Left renal pelvis (tissue), 4 donors: ENCODE results near the gene VAV2. TPM values are rescaled to one million over a fixed set of nuclear protein-coding genes. Genes with fewer than 3 reads are reported as not detected.

Experiments
- DNase-seq, 4 donors: peaks; one replicate each; pipeline ENCODE4 v3.0.0-alpha.2; 2013; ENCODE audit warnings: low read depth in 4 of 4, low spot score in 3 of 4
- polyA plus RNA-seq, 4 donors: library from polyadenylated mRNA; unstranded; fragments of 120-200 nt; gene quantifications; one replicate each; pipeline ENCODE4 v1.2.1, GENCODE V29; 2013; ENCODE audit not compliant: insufficient read length in 4 of 4

Gene VAV2
- polyA plus RNA-seq, 4 donors, result 14.7 to 47.1 (median 34.7) TPM

DNA sequence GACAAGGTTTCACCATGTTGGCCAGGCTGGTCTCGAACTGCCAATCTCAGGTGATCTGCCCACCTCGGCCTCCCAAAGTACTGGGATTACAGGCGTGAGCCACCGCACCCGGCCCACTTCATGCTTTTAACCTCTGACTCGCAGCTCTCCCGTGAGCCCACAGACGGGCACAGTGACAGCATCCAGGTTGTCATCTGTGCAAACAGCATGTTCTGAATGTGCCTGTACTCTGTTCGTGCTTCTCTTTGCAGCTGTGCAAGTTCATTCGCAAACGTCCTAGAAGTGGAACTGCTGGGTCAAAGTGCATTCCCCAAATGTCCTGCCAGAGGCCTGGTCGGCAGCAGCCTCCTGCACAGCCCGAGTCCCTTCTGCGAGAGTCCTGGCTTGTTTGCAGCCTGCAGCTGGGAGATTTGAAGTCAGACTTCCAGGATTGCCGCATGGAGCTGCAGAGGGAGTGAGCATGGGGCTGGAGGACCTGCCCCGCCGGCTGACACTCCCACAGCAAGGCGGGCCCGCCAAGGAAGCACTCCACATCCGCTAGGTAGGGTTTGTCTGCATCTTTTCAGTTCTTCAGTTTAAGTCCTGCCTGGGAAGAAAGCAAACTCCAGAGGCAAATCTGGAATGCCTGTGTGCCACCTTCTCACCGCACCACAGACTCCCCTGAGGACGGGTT is 36.6 kb upstream of the VAV2 start:
- DNase-seq, result no peak

DNA sequence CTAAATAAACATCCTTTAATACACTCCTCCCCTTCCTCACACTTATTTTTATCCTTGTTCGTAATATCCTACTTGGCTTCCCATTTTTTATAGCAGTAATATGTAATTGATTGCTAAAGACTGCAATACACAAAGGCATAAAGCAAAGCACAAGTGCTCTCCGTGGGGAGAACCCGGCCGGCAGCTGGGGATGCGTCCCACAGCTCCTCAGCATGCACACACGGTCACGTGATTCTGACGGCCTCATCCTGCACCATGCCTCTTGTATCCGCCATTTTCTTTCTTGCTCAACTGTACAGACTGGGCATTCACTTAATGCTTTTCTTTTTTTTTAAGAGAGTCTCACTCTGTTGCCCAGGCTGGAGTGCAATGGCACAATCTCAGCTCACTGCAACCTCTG is 36.0 kb upstream of the VAV2 start:
- no peak for DNase-seq

DNA sequence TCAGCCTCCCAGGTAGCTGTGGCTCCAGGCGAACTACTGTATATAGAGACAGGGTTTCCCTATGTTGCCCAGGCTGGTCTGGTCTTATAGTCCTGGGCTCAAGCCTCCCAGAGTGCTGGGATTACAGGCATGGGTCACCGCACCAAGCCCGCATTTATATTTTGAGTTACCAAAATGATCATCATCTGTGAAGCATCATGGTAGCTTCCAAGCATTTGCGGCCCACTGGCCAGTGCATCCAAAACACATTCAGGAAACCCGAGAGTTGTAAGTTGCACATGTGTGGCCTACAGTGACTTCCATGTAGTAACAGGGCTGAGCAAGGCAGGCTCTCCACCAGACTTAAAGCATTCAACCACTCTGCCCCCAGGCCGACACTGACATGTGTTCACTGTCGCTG is 35.4 kb upstream of the VAV2 start:
- no peak for DNase-seq

DNA sequence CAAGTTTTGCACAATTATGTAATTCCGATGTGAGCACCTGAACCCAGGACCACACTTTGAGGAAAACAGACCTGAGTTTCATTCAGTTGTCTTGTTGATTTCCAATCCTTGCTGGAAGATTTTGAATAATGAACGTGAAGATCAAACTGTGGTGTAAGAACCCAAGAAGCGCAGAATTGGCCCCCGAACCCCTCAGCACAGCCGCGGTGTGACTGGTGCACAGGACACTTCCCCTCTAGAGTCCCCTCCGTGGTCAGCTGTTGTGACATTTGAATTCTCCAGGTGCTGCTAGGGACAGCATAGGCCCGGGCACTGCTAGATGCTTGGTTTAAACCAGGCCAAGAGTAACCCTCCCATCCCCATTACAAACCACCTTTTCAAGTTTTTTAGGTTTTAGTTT is 34.9 kb upstream of the VAV2 start:
- DNase-seq, result no peak

DNA sequence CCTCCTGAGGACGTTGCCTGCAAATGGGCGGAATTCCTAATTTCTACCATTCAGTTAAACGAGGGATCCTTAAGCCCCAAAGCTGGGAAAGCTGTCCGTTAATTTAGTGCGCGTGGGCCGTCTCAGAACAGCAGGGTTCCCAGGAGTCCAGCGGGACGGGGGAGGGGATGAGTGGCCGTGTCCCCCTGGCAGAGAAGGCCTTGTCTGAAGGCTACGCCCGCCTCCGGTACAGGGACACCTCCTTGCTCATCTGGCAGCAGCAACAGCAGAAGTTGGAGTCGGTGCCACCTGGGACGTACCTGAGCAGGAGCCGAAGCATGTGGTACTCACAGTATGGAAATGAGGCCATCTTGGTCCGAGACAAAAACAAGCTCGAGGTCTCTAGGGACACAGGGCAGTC is 34.5 kb upstream of the VAV2 start:
- DNase-seq, result no peak

DNA sequence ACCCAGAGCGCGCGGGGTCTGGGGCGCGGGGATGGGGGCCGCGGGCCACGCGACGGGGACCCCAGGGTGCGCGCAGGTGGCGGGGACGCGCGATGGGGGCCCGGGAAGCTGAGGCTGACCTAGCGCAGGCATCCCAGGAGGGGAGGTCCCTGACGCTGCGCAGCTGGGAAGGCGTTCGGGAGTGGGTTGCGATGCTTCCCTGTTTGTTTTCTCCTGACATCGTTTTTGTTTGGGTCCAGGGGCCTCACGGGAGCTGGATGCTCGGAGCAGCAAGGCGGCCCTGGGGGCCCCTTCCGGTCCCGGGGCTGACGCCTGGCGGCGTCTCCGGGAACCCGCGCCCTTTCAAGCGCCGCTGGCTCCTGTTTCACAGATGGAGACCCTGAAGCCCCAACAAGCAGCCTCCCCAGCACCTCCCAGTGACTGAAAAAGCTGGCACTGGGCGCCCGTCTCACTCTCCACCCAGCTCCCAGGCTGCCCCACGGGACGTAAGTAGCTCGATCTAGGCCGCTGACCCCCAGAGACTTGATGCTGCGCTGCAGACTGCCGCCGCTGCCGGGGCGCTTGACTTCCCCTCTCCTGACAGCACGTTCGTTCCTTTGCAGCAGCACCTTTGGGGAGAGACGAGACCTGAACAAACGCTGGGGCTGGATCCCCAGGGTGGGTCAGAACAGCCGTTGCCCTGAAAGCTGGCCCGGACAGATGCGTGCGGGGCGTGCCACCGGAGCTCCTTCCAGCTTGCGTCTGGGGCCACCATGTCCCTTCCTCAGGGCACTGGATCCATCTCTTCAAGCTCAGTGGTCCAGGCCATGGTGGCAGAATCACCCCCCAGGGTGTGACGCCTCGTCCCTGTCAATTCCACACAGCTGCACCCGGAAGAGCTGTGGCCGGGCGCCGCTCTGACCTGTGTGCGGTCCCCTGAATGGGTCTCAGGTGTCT is 33.8 kb upstream of the VAV2 start:
- peak in 1 of 4 donors; percentile 18 for DNase-seq

DNA sequence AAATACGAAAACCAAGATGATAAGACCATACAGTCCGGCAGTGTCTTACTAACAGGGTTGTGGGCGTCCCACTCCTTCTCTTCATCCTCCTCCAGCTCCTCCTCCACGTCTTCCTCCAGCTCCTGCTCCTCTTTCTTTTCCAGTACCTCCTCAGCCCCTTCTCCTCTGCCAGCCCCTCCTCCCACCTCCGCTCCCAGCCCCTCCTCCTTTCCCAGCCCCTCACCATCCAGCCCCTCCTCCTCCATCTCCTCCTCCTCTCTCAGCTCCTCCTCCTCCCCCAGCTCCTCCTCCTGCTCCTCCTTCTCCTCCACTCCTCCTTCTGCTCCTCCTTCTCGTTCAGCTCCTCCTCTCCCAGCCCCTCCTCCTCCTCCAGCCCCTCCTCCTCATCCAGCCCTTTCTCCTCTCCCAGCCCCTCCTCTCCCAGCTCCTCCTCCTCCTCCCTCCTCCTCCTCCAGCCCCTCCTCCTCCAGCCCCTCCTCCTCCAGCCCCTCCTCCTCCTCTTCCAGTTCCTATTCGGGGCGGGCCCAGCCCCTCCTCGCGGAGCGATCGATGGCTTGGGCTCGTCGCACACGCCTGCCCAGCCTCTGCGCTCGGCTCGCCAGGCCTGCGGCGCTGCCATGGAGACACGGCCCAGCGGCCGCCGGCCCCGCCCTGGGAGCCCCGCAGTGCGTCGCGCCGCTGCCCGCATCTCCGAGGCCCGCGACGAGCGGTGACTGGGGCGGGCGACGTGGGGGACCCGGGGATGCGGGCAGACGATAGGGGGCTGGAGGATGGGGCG is 32.9 kb upstream of the VAV2 start, which contains the start of gene BRD3OS:
Gene BRD3OS, plus strand, starts transcription at position 654 of the 778 bp plus-strand sequence. CDS start 1,267 bp downstream, outside the sequence.
- peak; percentile 99 to 100 (median 99) for DNase-seq

DNA sequence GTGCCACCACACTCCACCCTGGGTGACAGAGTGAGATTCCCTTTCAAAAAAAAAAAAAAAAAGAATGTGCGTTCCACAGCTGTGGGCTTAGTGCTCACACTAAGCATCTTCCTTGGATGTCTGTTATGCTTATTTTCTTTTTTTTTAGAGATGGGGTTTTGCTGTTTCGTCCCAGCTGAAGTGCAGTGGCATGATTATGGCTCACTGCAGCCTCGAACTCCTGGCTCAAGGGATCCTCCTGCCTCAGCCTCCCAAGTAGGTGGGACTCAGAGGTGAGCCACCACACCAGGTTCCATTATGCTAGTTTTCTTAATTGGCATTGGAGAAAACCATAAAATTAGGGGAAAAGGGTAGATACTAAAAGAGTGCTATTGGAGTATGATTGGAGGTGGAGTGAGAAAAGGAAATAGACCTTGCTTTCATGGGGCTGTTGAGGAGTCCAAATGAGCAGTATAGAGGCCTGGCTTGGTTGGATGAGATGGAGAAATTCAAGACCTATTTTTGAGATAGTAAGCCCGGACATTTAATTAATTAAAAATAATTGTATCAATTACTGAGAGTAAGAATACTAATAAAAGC is 32.2 kb upstream of the VAV2 start:
- no peak for DNase-seq

DNA sequence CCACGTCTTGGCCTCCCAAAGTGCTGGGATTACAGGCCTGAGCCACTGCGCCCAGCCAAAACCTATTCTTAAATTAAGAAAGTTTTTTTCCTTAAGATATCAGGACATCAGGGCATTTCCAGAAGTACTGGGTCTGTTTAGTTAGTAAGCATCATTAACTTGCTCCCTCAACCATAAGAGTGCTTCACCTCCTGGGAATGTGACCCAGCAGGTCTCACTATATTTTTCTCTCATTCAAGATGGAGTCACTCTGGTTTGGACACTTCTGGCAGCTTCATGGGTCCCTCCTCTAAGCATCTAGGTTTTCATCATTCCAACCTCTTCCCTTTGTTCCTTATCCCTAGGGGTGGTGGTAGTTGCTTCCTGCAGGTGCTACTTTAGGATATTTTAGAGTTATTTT is 22.8 kb upstream of the VAV2 start:
- DNase-seq, result no peak

DNA sequence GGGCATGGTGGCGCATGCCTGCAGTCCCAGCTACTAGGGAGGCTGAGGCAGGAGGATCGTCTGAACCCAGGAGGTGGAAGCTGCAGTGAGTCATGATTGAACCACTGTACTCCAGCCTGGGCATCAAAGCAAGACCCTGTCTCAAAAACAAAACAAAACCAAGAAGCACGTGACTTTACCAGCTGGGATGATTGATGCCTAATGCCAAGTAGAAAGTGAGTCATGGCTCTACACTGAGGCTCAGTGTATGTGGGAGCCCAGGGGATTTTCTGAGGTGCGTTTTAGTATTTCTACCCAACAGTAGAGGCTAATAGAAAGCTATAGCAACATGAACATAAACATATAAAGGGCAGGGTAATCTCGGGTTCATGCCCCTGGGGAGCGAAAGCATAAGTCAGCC is 19.3 kb upstream of the VAV2 start:
- no peak for DNase-seq

DNA sequence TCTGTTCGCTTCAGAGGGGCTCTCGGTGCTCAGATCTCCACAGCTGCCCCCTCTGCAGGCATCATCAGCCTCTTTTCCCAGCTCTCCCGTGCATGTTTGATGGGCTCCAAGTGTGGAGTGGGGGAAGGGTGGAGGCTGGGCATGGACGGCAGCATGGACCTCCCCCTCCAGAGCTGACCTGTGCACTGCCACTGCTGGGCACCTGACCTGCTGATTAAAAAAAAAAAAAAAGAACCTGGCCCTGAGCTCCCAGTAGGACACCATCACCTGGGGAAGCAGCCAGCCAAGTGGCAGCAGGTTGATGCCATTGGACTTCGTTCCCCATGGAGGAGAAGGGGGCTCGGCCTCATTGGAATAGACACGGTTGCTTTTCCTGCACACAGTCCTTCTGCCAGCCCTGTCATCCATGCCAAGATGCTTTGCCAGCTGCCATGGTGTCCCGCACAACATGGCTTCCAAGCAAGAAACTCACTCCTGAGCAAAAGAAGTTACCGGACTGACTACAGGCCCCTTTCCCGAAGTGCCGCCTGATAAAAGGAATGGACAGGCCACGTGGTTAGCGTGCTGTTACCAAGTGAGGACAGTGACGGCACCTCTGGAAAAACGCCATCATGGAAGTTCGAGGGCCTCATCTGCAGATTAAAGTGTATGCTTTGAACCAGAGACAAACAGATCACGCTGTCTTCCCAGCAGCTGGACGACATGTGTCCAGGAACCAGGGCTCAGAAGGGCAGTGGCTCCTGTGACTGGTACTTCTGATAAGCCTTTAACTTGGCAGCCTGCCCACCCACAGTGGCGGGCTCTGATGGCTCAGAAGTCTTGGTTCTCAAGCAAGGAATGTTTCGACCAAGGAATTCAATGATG is 18.4 kb upstream of the VAV2 start:
- DNase-seq, result no peak

DNA sequence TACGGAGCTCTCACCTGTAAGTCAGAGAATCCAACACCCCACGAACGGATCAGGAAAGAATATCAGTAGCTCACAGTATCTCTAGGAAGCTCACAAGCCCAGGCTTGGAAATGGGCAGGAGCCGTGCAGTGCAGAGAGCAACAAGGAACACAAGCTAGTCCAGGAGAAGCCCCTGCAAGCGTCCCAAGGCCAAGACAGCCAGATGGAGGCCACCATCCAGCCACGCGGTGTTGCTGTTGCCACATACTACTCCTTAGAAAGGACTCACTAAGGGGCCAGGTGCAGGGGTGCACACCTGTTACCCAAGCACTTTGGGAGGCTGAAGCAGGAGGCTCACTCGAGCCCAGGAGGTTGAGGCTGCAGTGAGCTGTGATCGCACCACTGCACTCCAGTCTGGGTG is 15.4 kb upstream of the VAV2 start:
- no peak for DNase-seq

DNA sequence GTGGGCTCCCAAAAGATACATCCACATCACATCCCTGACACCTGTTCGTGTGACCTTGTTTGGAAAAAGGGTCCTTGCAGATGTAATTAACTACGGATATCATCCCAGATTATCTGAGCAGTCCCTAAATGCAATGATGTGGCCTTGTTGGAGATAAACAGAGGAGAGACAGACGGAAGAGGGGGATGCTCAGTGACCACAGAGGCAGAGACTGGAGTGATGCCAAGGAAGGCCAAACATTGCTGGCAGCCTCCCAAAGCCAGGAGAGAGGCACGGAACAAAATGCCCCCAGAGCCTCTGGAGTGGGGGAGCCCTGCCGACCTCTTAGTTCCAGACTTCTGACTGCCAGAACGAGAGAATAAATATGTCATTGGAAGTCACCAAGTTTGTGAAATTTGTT is 15.0 kb upstream of the VAV2 start:
- DNase-seq, result no peak

DNA sequence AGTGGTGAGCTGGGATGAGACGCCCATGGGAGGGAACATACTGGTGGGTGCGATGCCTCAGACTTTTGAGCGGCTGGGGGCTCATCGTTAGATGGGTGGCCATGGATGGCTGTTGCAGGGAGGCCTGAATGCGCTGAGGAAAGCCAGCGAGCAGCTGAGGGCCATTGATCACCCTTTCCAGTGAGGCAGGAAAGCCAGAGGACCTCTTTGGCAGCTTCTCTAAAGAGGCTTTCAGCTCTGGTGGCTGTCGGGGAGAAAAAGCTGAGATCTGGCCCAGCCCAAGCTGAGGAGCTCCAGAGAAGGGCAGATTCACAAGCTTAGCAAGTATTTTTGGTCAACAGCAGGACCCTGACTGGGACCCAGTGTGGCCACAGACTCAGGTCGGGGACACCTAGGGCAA is 13.3 kb upstream of the VAV2 start:
- DNase-seq, result no peak

DNA sequence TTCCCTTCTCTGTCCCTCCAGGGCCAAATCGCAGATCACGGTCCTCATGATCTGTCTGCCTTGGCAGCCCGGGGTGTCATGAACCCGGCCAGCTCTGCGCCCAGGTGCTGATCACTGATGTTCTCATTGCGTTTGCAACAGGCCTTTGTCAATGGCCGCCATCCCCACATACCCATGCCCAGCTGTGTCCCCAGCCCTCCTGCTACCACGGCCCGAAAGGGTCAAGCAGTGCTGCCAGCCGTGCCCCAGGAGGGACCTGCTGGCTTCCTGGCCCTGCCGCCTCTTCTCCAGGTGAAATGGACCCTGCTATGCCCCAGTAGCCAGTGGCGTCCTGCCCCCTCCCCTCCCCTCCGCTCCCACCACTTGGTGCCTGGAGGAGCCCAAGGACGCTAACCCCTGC is 12.8 kb upstream of the VAV2 start:
- DNase-seq, result no peak

DNA sequence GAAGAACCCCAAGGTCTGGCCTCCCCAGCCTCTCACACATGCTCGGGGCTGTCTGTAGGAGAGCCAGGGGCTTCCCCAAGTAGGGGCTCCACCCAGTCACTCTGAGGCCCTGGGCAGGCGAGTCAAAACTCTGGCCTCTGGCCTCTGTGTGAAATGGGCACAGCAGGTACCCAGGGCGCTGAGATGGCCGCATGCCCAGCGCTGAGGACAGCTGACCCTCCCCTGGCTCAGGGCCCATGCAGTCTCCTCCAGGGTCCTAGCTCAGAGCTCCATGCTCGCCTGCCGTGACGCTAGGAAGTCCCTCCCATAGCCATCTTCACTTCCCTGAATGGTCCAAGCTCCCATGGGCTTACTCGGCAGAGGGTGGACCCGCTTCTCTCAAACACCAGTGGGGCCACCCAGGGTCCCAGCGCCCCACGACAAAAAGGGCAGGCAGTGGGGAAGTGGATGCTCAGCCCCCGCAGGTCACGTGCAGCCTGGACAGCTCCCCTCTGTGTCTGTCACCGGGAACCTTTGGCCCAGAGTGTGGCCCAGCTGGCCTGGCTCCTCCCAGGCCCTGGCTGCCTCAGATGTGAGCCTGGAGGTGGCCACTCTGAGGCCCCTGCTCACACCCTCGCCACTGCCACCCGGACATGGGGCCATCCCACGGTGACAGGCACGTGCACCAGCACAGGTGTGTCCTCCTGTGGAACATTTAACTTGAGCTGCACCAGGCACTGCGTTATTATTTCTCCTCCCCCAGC is 12.2 kb upstream of the VAV2 start:
- no peak for DNase-seq

DNA sequence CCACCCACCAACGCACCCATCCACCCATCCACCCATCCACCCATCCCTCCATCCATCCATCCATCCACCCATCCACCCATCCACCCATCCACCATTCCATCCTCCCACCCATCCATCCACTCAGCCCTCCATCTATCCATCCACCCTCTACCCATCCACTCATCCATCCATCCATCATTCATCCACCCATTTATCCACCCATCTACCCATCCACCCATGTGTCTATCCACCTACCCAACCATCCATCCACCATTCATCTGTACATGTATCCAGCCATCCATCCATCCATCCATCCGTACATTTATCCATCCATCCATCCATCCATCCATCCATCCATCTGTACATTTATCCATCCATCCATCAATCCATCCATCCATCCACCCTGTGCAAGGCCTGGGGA is 11.1 kb upstream of the VAV2 start:
- DNase-seq, result no peak

DNA sequence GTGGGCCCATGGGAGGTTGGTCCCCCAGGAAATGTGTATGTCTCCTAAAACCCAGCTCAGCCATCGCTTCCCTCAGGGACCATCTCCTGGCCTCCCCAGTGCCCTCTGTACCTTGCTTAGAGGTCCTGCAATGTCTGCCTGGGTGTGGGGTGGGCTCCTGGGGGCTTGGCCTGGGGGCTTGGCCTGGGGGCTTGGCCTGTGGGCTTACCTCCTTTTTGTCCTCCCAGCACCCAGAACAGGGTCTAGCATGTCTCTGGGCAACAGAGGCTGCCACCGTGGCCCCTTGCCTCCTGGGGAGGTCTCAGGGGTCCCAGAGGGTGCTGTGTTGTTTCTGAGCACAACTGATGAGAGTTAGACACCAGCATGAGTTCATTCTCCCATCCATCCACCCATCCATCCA is 10.7 kb upstream of the VAV2 start:
- DNase-seq, result no peak

DNA sequence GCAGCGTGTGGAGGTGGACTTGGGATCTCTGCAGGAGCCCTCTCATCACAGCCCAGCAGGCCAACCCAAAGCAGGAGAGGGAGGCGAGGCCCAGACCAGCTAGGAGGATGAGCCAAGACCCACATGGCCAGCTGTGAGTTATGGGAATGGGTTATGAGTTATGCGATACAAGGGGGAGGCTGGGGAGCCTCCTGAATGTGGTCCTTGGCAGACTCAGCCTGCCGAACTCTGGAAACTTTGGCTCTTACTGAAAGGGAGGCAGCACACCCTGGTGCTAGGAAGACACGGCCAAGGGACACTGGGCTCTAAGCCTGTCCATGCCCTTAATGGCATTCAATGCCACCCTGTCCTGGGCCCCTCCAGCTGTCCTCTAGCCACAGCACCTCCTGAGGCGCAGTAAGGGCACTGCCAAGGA is 7.7 kb upstream of the VAV2 start:
- DNase-seq, result no peak
